Stimulated activated effector memory CD8-positive, alpha-beta T cell treated with anti-CD3 and anti-CD28 coated beads, Interleukin-12 subunit alpha, Interleukin-12 subunit beta, amount 100 ng/mL, for 72 hours (primary cell): ENCODE measurements around the gene DRAM1.
A peak's percentile ranks its signal among the peaks of the same experiment; 100 is the strongest.
"Not testable (repeated sequence)": the region's sequence is repeated elsewhere in the genome, so short reads cannot be mapped to it uniquely, and the experiment has no call there.

Source experiments
- ATAC-seq: fragments of 150-1000 bp; cut with Tn5 transposase; 2 replicates; pipeline ENCODE4 v1.10.0; 2021
- DNase-seq, 2 donors: peaks; one replicate each; pipeline ENCODE4 v3.0.0; 2021 to 2022; ENCODE audit warnings: low spot score in 2 of 2
- H3K27ac Mint-ChIP-seq: one replicate; pipeline ENCODE4 v1.8.0; 2022; ENCODE audit warnings: mild to moderate bottlenecking, mixed read lengths
- H3K36me3 Mint-ChIP-seq: one replicate; pipeline ENCODE4 v1.8.0; 2022; ENCODE audit warnings: mild to moderate bottlenecking, mixed read lengths
- H3K4me1 Mint-ChIP-seq: one replicate; pipeline ENCODE4 v1.8.0; 2022; ENCODE audit warnings: mixed read lengths
- H3K4me3 Mint-ChIP-seq: one replicate; pipeline ENCODE4 v1.8.0; 2022; ENCODE audit warnings: mild to moderate bottlenecking, mixed read lengths
- H3K9me3 Mint-ChIP-seq: one replicate; pipeline ENCODE4 v1.8.0; 2022; ENCODE audit warnings: mixed read lengths

DRAM1 gene

GRCh38 chr12:101877806-101878242, 444 bp downstream of the DRAM1 start:
- DNase-seq (no peak), ATAC-seq (peak; percentile 24)
- peaks cover 19% of the 10 kb centered on the region for H3K4me1 Mint-ChIP-seq
- peak overlapping the region; percentile 97 for H3K27ac Mint-ChIP-seq
- H3K4me3 Mint-ChIP-seq: peak overlapping the region; percentile 97
- H3K9me3 Mint-ChIP-seq: no peaks in the 10 kb centered on the region
- no peaks in the 10 kb centered on the region for H3K36me3 Mint-ChIP-seq

- peak overlapping the region; percentile 97 for H3K27ac Mint-ChIP-seq
- peaks cover 19% of the 10 kb centered on the region for H3K4me1 Mint-ChIP-seq
- H3K4me3 Mint-ChIP-seq: peak overlapping the region; percentile 97
- H3K9me3 Mint-ChIP-seq: no peaks in the 10 kb centered on the region
- DNase-seq (no peak), ATAC-seq (no peak)
- H3K36me3 Mint-ChIP-seq: no peaks in the 10 kb centered on the region
Measured at GRCh38 chr12:101878243-101878821, 952 bp downstream of the DRAM1 start.

- DNase-seq: no peak
- Mint-ChIP-seq H3K27ac (no peak overlapping the region), H3K36me3 (no peaks in the 10 kb centered on the region), H3K9me3 (no peaks in the 10 kb centered on the region), H3K4me1 (peaks cover 25% of the 10 kb centered on the region), H3K4me3 (no peak overlapping the region)
- ATAC-seq: no peak
Measured at GRCh38 chr12:101880769-101881168, 3.4 kb downstream of the DRAM1 start.

- DNase-seq (no peak), ATAC-seq (no peak)
- peaks cover 25% of the 10 kb centered on the region for H3K4me1 Mint-ChIP-seq
- H3K9me3 Mint-ChIP-seq: no peaks in the 10 kb centered on the region
- H3K4me3 Mint-ChIP-seq: no peak overlapping the region
- H3K36me3 Mint-ChIP-seq: no peaks in the 10 kb centered on the region
- H3K27ac Mint-ChIP-seq: no peak overlapping the region
Measured at GRCh38 chr12:101881228-101881627, 3.8 kb downstream of the DRAM1 start.

- Mint-ChIP-seq H3K9me3 (no peaks in the 10 kb centered on the region), H3K36me3 (no peaks in the 10 kb centered on the region), H3K4me1 (peaks cover 14% of the 10 kb centered on the region), H3K4me3 (no peak overlapping the region), H3K27ac (no peak overlapping the region)
- ATAC-seq (no peak), DNase-seq (no peak)
Measured at GRCh38 chr12:101884174-101884573, 6.8 kb downstream of the DRAM1 start.

- H3K4me3 Mint-ChIP-seq, H3K27ac Mint-ChIP-seq, ATAC-seq, H3K36me3 Mint-ChIP-seq, DNase-seq, H3K9me3 Mint-ChIP-seq: not testable (repeated sequence)
- H3K4me1 Mint-ChIP-seq: peaks cover 18% of the 10 kb centered on the region
Measured at GRCh38 chr12:101884781-101885340, 7.5 kb downstream of the DRAM1 start.

GRCh38 chr12:101885912-101886561, 8.7 kb downstream of the DRAM1 start:
- H3K9me3 Mint-ChIP-seq: no peaks in the 10 kb centered on the region
- DNase-seq (no peak), ATAC-seq (no peak)
- H3K4me1 Mint-ChIP-seq: peaks cover 18% of the 10 kb centered on the region
- no peaks in the 10 kb centered on the region for H3K36me3 Mint-ChIP-seq
- H3K27ac Mint-ChIP-seq: no peak overlapping the region
- H3K4me3 Mint-ChIP-seq: no peak overlapping the region

- ATAC-seq (no peak), DNase-seq (no peak)
- Mint-ChIP-seq H3K4me1 (peaks cover 10% of the 10 kb centered on the region), H3K36me3 (no peaks in the 10 kb centered on the region), H3K4me3 (no peak overlapping the region), H3K27ac (peak overlapping the region; percentile 8), H3K9me3 (no peaks in the 10 kb centered on the region)
Measured at GRCh38 chr12:101889211-101889752, 11.9 kb downstream of the DRAM1 start.

- no peak overlapping the region for H3K4me3 Mint-ChIP-seq
- DNase-seq: no peak
- H3K4me1 Mint-ChIP-seq: peaks cover 6% of the 10 kb centered on the region
- no peaks in the 10 kb centered on the region for H3K36me3 Mint-ChIP-seq
- no peak overlapping the region for H3K27ac Mint-ChIP-seq
- H3K9me3 Mint-ChIP-seq: no peaks in the 10 kb centered on the region
- ATAC-seq: peak; percentile 57
Measured at GRCh38 chr12:101891462-101891971, 14.1 kb downstream of the DRAM1 start.

GRCh38 chr12:101892794-101893193, 15.4 kb downstream of the DRAM1 start:
- DNase-seq: no peak

GRCh38 chr12:101901777-101902176, 24.4 kb downstream of the DRAM1 start:
- no peak for ATAC-seq
- Mint-ChIP-seq H3K36me3 (peaks cover 6% of the 10 kb centered on the region), H3K4me3 (no peak overlapping the region), H3K4me1 (no peaks in the 10 kb centered on the region), H3K27ac (no peak overlapping the region), H3K9me3 (no peaks in the 10 kb centered on the region)
- DNase-seq: no peak

More at GRCh38 chr12:101892794-101893193, 15.4 kb downstream of the DRAM1 start:
- ATAC-seq: no peak
- Mint-ChIP-seq H3K27ac (no peak overlapping the region), H3K4me3 (no peak overlapping the region), H3K4me1 (peaks cover 6% of the 10 kb centered on the region), H3K36me3 (no peaks in the 10 kb centered on the region), H3K9me3 (no peaks in the 10 kb centered on the region)

GRCh38 chr12:101902641-101903040, 25.3 kb downstream of the DRAM1 start:
- H3K4me3 Mint-ChIP-seq: no peak overlapping the region
- ATAC-seq: no peak
- no peak for DNase-seq

GRCh38 chr12:101906226-101906625, 28.8 kb downstream of the DRAM1 start:
- DNase-seq (no peak), ATAC-seq (no peak)
- Mint-ChIP-seq H3K27ac (no peak overlapping the region), H3K36me3 (no peaks in the 10 kb centered on the region), H3K4me3 (no peak overlapping the region), H3K9me3 (no peaks in the 10 kb centered on the region), H3K4me1 (no peaks in the 10 kb centered on the region)

More at GRCh38 chr12:101902641-101903040, 25.3 kb downstream of the DRAM1 start:
- Mint-ChIP-seq H3K9me3 (no peaks in the 10 kb centered on the region), H3K27ac (no peak overlapping the region), H3K4me1 (no peaks in the 10 kb centered on the region), H3K36me3 (peaks cover 6% of the 10 kb centered on the region)

GRCh38 chr12:101908395-101908794, 31.0 kb downstream of the DRAM1 start:
- Mint-ChIP-seq H3K4me3 (no peak overlapping the region), H3K36me3 (no peaks in the 10 kb centered on the region), H3K27ac (peak overlapping the region; percentile 7), H3K4me1 (no peaks in the 10 kb centered on the region), H3K9me3 (no peaks in the 10 kb centered on the region)
- ATAC-seq (no peak), DNase-seq (no peak)

- Mint-ChIP-seq H3K4me3 (peak overlapping the region; percentile 38), H3K36me3 (no peaks in the 10 kb centered on the region), H3K4me1 (no peaks in the 10 kb centered on the region), H3K27ac (peak overlapping the region; percentile 7), H3K9me3 (no peaks in the 10 kb centered on the region)
- ATAC-seq (peak; percentile 42), DNase-seq (no peak)
Measured at GRCh38 chr12:101909646-101910045, 32.3 kb downstream of the DRAM1 start.

- H3K9me3 Mint-ChIP-seq: no peaks in the 10 kb centered on the region
- H3K4me3 Mint-ChIP-seq: no peak overlapping the region
- no peak overlapping the region for H3K27ac Mint-ChIP-seq
- ATAC-seq (no peak), DNase-seq (no peak)
- no peaks in the 10 kb centered on the region for H3K36me3 Mint-ChIP-seq
- peaks cover 14% of the 10 kb centered on the region for H3K4me1 Mint-ChIP-seq
Measured at GRCh38 chr12:101915841-101916240, 38.5 kb downstream of the DRAM1 start.
